Natural killer cell (primary cell): ENCODE results near the gene TGIF2. TPM values are rescaled to one million over a fixed set of nuclear protein-coding genes. Genes with fewer than 3 reads are reported as not detected.
A peak's percentile ranks its signal among the peaks of the same experiment; 100 is the strongest.

Experiments used
- ATAC-seq, 3 donors: fragments of 150-1000 bp in 2 of 3; fragments of 200-7000 bp in 1 of 3; cut with Tn5 transposase; 1 replicate in 1 of 3; 2 replicates in 2 of 3; pipeline ENCODE4 v1.10.0; 2021; ENCODE audit warnings: mild to moderate bottlenecking in 2 of 3, moderate library complexity in 2 of 3
- DNase-seq, 2 donors: peaks; one replicate each; pipeline versions ENCODE4 v3.0.0 to v3.0.0-alpha.2; 2013 to 2021; ENCODE audit warnings: mixed read lengths in 1 of 2
- H3K27ac ChIP-seq: one replicate; pipeline ENCODE4 v1.5.1; 2013; ENCODE audit warnings: mild to moderate bottlenecking, low read length
- H3K27me3 ChIP-seq: one replicate; pipeline ENCODE4 v1.6.1; 2013; ENCODE audit warnings: low read length; ENCODE audit not compliant: control insufficient read depth, insufficient read depth
- H3K36me3 ChIP-seq: one replicate; pipeline ENCODE4 v1.6.1; 2013; ENCODE audit warnings: low read length; ENCODE audit not compliant: control insufficient read depth, insufficient read depth
- H3K4me1 ChIP-seq: one replicate; pipeline ENCODE4 v1.6.1; 2013; ENCODE audit warnings: low read length; ENCODE audit not compliant: control insufficient read depth, insufficient read depth
- H3K4me3 ChIP-seq: one replicate; pipeline ENCODE4 v1.5.1; 2013; ENCODE audit warnings: low read length
- H3K9me3 ChIP-seq: one replicate; pipeline ENCODE4 v1.6.1; 2013; ENCODE audit warnings: low read length; ENCODE audit not compliant: control insufficient read depth, insufficient read depth
- H3K27ac Mint-ChIP-seq, 2 donors: one replicate each; pipeline ENCODE4 v1.8.0; 2022; ENCODE audit warnings: mild to moderate bottlenecking in 2 of 2, mixed read lengths in 2 of 2, moderate library complexity in 1 of 2
- H3K27me3 Mint-ChIP-seq, 2 donors: one replicate each; pipeline ENCODE4 v1.8.0; 2022; ENCODE audit warnings: low read depth in 2 of 2, mixed read lengths in 2 of 2
- H3K36me3 Mint-ChIP-seq: one replicate; pipeline ENCODE4 v1.8.0; 2022; ENCODE audit warnings: mixed read lengths
- H3K4me1 Mint-ChIP-seq, 2 donors: one replicate each; pipeline ENCODE4 v1.8.0; 2022; ENCODE audit warnings: mixed read lengths in 2 of 2
- H3K4me3 Mint-ChIP-seq: one replicate; pipeline ENCODE4 v1.8.0; 2022; ENCODE audit warnings: mild to moderate bottlenecking, moderate library complexity, mixed read lengths
- H3K9me3 Mint-ChIP-seq, 2 donors: one replicate each; pipeline ENCODE4 v1.8.0; 2022; ENCODE audit warnings: mixed read lengths in 2 of 2
- WGBS: methylation state at CpG from one replicate; pipeline ENCODE4 v1.1.7; 2013; ENCODE audit warnings: missing lambda C conversion rate; ENCODE audit not compliant: insufficient coverage; 5-methylcytosine and 5-hydroxymethylcytosine counted together
- intact Hi-C: fragments of 100-400 bp; cut with micrococcal nuclease; formaldehyde crosslinking; loops from one replicate; pipeline ENCODE4 v1.14.2; 2022
- total RNA-seq, 4 donors: library from RNA; stranded (reverse); fragments of 120-200 nt in 1 of 4; gene quantifications; one replicate each; pipeline versions ENCODE4 v1.2.3 to v1.2.4, GENCODE V29; 2013 to 2022
- TF ChIP-seq, protein P1 (sequence below): fragments of 200-600 bp; IDR thresholded peaks from one replicate; pipeline ENCODE4 v1.8.0; 2022; ENCODE audit warnings: antibody characterized with exemption

TGIF2 gene
- total RNA-seq, 3 donors from 2014 or later (not counting 1 experiment from before 2014, with no cell fraction given): 19.9 to 28.5 (median 25.9) TPM

GRCh38 chr20:36642136-36642535, 68.7 kb downstream of the TGIF2 start:
- no peaks in the 10 kb centered on the region for H3K9me3 ChIP-seq
- H3K27ac ChIP-seq: no peak overlapping the region
- H3K36me3 Mint-ChIP-seq: no peaks in the 10 kb centered on the region
- peaks cover 57% of the 10 kb centered on the region for H3K4me1 ChIP-seq
- no peak overlapping the region for H3K4me3 ChIP-seq
- TF ChIP-seq, protein P1, sequence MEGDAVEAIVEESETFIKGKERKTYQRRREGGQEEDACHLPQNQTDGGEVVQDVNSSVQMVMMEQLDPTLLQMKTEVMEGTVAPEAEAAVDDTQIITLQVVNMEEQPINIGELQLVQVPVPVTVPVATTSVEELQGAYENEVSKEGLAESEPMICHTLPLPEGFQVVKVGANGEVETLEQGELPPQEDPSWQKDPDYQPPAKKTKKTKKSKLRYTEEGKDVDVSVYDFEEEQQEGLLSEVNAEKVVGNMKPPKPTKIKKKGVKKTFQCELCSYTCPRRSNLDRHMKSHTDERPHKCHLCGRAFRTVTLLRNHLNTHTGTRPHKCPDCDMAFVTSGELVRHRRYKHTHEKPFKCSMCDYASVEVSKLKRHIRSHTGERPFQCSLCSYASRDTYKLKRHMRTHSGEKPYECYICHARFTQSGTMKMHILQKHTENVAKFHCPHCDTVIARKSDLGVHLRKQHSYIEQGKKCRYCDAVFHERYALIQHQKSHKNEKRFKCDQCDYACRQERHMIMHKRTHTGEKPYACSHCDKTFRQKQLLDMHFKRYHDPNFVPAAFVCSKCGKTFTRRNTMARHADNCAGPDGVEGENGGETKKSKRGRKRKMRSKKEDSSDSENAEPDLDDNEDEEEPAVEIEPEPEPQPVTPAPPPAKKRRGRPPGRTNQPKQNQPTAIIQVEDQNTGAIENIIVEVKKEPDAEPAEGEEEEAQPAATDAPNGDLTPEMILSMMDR: no peak
- no peaks in the 10 kb centered on the region for H3K9me3 Mint-ChIP-seq
- intact Hi-C loops: loop anchor here (10.0 kb wide), 1 partner anchor 243 kb away; no protein-coding TSS in a partner anchor
- no peaks in the 10 kb centered on the region for H3K27me3 Mint-ChIP-seq
- no peaks in the 10 kb centered on the region for H3K27me3 ChIP-seq
- DNase-seq: peak in 1 of 2 donors; percentile 26
- peaks cover 55 to 57% of the 10 kb centered on the region in 2 donors for H3K4me1 Mint-ChIP-seq
- H3K4me3 Mint-ChIP-seq: peak overlapping the region; percentile 95
- 20% methylated on average over 5 of the region's 6 CpGs for WGBS
- peaks cover 36% of the 10 kb centered on the region for H3K36me3 ChIP-seq
- peak overlapping the region; percentile 97 to 98 for H3K27ac Mint-ChIP-seq
- peak; percentile 18 to 24 (median 20) for ATAC-seq

Other genes starting within 250 kb of the TGIF2 start
- gene MYL9, start 32.1 kb upstream of the TGIF2 start, total RNA-seq: 10 to 100 TPM in 1 of 3 donors, 1 to 10 TPM in 2; 2.7 to 13.5 (median 2.7) TPM
- gene RAB5IF, start 32.2 kb downstream of the TGIF2 start, total RNA-seq: 100 to 1,000 TPM; 158 to 265 (median 247) TPM
- gene SLA2, start 72.6 kb downstream of the TGIF2 start, total RNA-seq: 100 to 1,000 TPM in 1 of 3 donors, 10 to 100 TPM in 2; 77.0 to 116 (median 90.3) TPM
- 10 to 100 TPM; 27.1 to 30.3 (median 28.3) TPM for gene NDRG3, start 172.5 kb downstream of the TGIF2 start, total RNA-seq
- 10 to 100 TPM; 15.8 to 19.1 (median 15.8) TPM for gene DSN1, start 200.2 kb downstream of the TGIF2 start, total RNA-seq